OCI-M2 (cell line): ENCODE measurements around the gene WWTR1.

Experiments
- DNase-seq: peaks from one replicate; lab custom pipeline; 2025; ENCODE audit not compliant: unreplicated experiment; lab: John Stamatoyannopoulos, UW

The WWTR1 gene

DNA sequence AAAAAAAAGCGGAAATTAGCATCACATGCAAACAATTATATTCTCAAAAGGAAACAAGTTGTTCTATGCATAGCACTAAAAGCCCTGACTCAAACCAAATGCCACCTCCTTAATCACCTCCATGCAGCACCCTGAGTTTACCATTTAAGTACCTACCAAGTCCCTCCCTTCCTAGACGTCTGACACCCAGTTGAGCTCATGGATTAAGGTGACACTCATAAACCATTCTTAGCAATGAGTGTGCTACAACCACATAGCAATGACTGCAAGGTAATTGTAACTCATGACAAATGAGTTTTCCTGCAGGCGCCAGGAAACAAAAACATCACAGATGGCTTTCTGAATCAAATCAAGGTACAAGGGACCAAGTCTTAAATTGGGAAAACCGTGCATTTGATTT lies 32.0 kb downstream of the WWTR1 start:
- no peak for DNase-seq

- DNase-seq: no peak
These were observed 34.0 kb downstream of the WWTR1 start for GRCh38 chr3:149623824-149624223.

GRCh38 chr3:149621218-149622005 lies 36.4 kb downstream of the WWTR1 start:
- DNase-seq: no peak

DNA sequence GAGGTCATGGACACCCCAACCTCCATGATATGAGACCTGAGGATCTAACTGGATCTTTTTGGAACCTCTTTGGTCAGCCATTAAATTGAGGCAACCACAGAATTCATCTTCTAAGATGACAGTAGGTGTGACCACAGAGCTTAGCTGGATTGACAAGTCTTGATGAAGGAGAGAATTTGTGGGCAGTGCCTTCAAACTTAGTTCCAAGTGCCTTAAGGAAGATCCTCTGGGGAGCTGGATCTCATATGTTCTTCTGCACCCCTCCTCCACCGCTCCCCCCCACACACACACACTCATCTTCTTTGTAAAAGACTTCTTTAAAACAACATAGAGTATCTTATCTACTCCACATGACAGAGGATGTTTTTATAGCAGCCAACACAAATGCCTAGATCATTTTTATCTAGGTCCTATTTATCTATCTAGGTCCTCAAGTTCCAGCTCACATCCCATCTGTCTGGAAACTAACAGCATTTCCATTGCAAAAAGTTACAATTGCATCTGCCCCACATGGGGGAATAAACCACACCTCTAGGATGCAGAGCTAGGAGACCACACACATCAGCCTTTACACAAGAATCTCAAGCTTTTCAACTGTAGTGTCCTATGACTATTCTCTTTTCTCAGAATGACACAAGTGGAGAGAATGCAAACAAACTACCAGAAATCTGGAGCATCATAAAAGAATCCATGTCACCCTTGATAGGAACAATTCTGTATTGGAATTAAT lies 37.4 kb downstream of the WWTR1 start:
- DNase-seq: no peak

DNA sequence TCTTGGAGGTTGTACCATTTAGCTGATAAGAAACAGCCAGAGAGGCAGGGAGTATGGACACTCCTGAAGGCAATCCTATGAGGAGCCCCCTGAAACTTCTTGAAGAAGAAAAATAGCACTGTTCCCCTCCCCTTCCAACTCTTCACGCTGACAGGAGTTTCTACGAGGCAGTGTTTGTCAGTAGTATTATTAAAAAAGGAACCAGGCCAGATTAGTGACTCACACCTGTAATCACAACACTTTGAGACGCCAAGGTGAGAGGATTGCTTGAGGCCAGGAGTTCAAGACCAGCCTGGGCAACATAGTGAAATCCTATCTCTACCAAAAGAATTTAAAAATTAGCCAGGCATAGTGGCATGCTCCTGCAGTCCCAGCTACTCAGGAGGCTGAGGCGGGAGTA lies 38.7 kb downstream of the WWTR1 start:
- DNase-seq: no peak

DNA sequence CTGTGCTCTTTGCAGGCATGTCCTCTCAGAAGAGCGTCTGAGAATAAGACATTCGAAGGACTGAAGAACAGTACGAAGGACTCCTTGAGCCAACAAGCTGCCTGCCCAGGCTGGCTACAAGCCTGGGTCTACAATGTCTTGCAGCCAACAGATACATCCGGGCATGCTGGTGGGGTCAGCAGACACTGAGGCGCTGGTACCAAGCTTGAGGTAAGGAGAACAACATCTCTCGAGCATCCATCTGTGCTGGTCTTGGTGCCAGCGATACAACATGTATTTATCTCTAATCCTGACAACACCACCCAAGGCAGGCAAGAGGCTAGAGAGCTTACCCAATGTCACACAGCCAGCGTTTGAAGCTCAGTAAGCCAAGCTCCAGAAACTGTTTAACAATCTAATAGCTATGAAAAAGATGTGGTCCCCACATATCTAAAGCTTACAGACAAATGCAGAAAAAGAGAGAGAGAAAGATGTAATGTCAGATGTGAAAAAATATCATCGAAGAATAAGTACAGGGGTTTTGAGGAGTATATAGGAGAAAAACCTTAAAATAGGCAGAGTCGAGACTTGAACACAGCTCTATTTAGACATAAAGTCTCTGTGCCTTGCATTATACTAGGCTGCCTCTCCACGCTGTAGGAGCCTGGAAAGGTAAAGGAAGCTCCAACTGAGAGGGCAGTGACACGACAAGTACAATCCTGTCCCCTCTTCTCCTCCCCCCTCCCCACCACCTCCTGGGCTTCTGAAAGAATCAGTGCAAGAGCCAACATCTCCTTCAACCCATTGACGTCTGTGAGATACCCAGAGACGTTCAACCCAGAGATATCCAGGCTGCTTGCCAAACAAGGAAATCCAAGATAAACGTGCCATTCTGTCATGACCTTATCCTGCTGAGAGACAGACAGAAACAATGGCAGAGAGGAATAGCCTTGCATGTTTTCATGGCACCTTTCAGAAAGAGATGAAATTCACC lies 39.4 kb downstream of the WWTR1 start:
- no peak for DNase-seq

- DNase-seq: no peak
These were observed 42.0 kb downstream of the WWTR1 start for GRCh38 chr3:149615731-149616221.

- DNase-seq: no peak
These were observed 43.8 kb downstream of the WWTR1 start for GRCh38 chr3:149613988-149614387.

GRCh38 chr3:149612456-149612855 lies 45.4 kb downstream of the WWTR1 start:
- DNase-seq: no peak

- DNase-seq: no peak
These were observed 46.7 kb downstream of the WWTR1 start for GRCh38 chr3:149611149-149611548.

GRCh38 chr3:149610351-149611105 lies 47.3 kb downstream of the WWTR1 start:
- no peak for DNase-seq

GRCh38 chr3:149609595-149609994 lies 48.2 kb downstream of the WWTR1 start:
- DNase-seq: no peak

DNA sequence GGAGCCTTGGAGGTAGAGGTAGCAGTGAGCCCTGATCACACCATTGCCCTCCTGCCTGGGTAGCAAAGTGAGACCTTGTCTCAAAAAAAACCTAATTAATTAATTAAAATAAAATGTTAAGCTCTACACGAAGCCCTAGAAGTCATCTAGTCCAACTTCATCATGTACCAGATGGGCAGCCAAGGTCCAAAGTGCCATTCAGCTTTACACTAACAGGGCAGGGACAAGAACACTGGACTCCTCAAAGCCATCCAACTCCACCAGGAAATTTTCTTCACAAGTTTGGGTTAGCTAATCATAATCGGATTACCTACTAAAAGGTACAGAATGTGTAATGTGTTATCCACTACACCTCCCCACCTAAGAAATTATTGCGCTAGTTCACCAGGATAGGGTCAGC lies 48.8 kb downstream of the WWTR1 start:
- no peak for DNase-seq

GRCh38 chr3:149605902-149606301 lies 51.9 kb downstream of the WWTR1 start:
- no peak for DNase-seq

DNA sequence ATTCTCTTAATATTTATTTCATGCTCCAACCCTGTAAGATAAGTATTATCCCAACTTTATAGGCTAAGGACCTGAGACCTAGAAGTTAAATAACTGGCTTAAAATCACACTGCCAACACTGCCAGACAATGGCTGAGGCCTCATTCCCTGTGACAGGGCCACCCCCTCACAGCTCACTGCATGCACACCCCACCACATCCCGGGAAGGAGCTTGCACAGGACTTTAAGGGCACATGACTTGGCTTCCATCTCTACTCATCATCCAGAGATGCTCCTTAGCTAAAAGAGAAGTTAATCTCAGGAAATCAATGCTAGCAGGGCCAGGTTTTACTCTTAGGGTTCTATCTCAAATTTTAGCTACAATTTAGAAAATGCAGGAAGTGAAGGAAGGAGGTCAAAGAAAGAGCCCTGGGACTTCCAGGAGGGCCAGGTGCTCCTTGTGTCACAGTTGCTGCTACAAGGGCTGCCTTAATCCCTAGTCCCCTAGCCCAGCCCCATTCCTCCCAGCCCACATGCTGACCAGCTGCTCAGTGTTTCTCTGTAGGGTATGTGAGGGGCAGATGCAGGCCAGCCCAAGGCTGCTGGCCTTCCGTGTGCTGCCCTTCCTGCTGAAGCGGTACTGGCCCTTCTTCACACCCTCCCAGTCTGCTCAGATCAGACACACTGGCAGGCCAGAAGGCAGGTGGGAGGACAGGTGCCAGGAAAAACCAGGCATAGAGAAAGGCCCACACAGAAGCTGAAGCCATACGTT lies 53.5 kb downstream of the WWTR1 start:
- DNase-seq: no peak

GRCh38 chr3:149603126-149604074 lies 54.4 kb downstream of the WWTR1 start:
- DNase-seq: no peak

- no peak for DNase-seq
These were observed 57.2 kb downstream of the WWTR1 start for GRCh38 chr3:149600634-149601033.

DNA sequence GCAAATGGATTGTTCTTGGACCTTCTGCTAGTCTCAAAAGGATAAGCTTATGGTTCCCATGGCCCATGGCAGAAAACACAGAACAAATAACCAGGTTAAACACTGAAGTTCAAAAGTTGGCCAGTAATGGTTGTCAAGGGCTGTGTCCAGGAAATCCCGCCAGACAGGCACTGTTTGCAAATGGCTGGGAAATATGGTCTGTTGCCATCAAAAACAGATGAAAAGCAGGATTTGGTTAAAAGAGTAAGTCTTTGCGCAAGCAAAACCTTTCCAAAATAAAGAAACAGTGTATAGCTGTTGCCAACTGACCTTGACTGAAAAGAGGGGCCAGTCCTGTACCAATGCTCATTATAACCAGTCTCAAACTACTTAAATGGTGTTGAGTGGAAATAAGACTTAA lies 58.6 kb downstream of the WWTR1 start:
- no peak for DNase-seq
